K562 (cell line): Measurements from ENCODE around the gene LY6G6D. TPM values are rescaled to one million over a fixed set of nuclear protein-coding genes. Genes with fewer than 3 reads are reported as not detected.
A peak's percentile ranks its signal among the peaks of the same experiment; 100 is the strongest.

Experiments
- BCOR ChIP-seq: fragments of 450-650 bp; IDR thresholded peaks from 2 replicates; pipeline ENCODE4 v1.6.1; 2016
- BRD4 ChIP-seq: fragments of 200-600 bp; sonication (generic); IDR thresholded peaks from 2 replicates; pipeline ENCODE4 v1.6.1; 2017; ENCODE audit warnings: inconsistent platforms
- C11orf30 ChIP-seq: fragments of 450-650 bp; IDR thresholded peaks from 2 replicates; pipeline ENCODE4 v1.6.1; 2016; ENCODE audit warnings: low read depth, mild to moderate bottlenecking
- CBFA2T3 ChIP-seq: fragments of 450-650 bp; IDR thresholded peaks from 2 replicates; pipeline ENCODE4 v1.6.1; 2017
- HLTF ChIP-seq: fragments of 450-650 bp; IDR thresholded peaks from 2 replicates; pipeline ENCODE4 v1.6.1; 2016
- MAX ChIP-seq: sonication (generic); formaldehyde crosslinking; IDR thresholded peaks from 2 replicates; pipeline ENCODE4 v1.9.0; 2022; ENCODE audit warnings: mild to moderate bottlenecking, missing genetic modification reagents
- MLX ChIP-seq, 2 experiments: fragments of 450-650 bp in 1 of 2; sonication (generic) in 1 of 2; formaldehyde crosslinking; conservative IDR thresholded peaks; 2 replicates each; pipeline versions ENCODE4 v1.4.0 to v1.8.1; 2020 to 2022; ENCODE audit warnings: mild to moderate bottlenecking in 1 of 2, missing genetic modification reagents in 1 of 2
- NR2C2 ChIP-seq, 2 experiments: fragments of 200-800 bp in 1 of 2; sonication (Bioruptor generic) in 1 of 2; sonication (generic) in 1 of 2; formaldehyde crosslinking in 1 of 2; IDR thresholded peaks; 2 replicates each; pipeline versions ENCODE4 v1.6.1 to v1.8.0; 2016 to 2022; ENCODE audit warnings: mild to moderate bottlenecking in 1 of 2, missing compliant biosample characterization in 1 of 2, missing genetic modification characterization in 1 of 2, missing genetic modification reagents in 1 of 2
- SMAD2 ChIP-seq: fragments of 150-350 bp; IDR thresholded peaks from 2 replicates; pipeline ENCODE4 v1.6.1; 2014; ENCODE audit warnings: low read depth, mild to moderate bottlenecking, low read length
- ZNF324 ChIP-seq: fragments of 250-450 bp; sonication (Bioruptor Pico); IDR thresholded peaks from 2 replicates; pipeline ENCODE4 v1.4.0; 2020; ENCODE audit warnings: mild to moderate bottlenecking
- ZNF785 ChIP-seq: fragments of 250-450 bp; sonication (Bioruptor Pico); IDR thresholded peaks from 2 replicates; pipeline ENCODE4 v1.4.0; 2020; ENCODE audit warnings: mild to moderate bottlenecking
- polyA plus RNA-seq, 8 experiments: library from polyadenylated mRNA; depleted of rRNA in 4 of 8; stranded (reverse) in 5 of 8; unstranded in 3 of 8; fragments of >200 nt; fragmentation: Nextera tagmentation in 2 of 8; fragmentation: Illumina TruSeq in 1 of 8; extraction: Ambion mirVana in 2 of 8; extraction: Trizol in 1 of 8; gene quantifications; 2 replicates each; pipeline versions ENCODE4 v1.2.1 to v1.2.3, GENCODE V29; 2011 to 2014; ENCODE audit warnings: inconsistent platforms in 1 of 8, missing spikeins in 1 of 8
- total RNA-seq, 7 experiments: library from RNA; depleted of rRNA in 6 of 7; stranded (reverse); fragments of >200 nt in 6 of 7; fragmentation: Illumina TruSeq in 2 of 7; extraction: Trizol in 2 of 7; gene quantifications; 2 replicates each; pipeline versions ENCODE4 v1.2.1 to v1.2.3, GENCODE V29; 2011 to 2021; ENCODE audit warnings: low replicate concordance in 1 of 7
- TF ChIP-seq, protein P1 (sequence below): fragments of 250-450 bp; sonication (Bioruptor Pico); IDR thresholded peaks from 2 replicates; pipeline ENCODE4 v1.5.0; 2021; ENCODE audit warnings: mild to moderate bottlenecking, borderline replicate concordance
- TF ChIP-seq, protein P2 (sequence below): fragments of 250-450 bp; sonication (Bioruptor Pico); IDR thresholded peaks from 2 replicates; pipeline ENCODE4 v1.5.0; 2021
- TF ChIP-seq, protein P3 (sequence below): sonication (generic); formaldehyde crosslinking; IDR thresholded peaks from 2 replicates; pipeline ENCODE4 v1.8.0; 2023; ENCODE audit warnings: mild to moderate bottlenecking, missing genetic modification reagents
- TF ChIP-seq, protein P4 (sequence below): sonication (generic); formaldehyde crosslinking; IDR thresholded peaks from 2 replicates; pipeline ENCODE4 v1.8.0; 2023; ENCODE audit warnings: missing genetic modification reagents, mild to moderate bottlenecking, borderline replicate concordance

The LY6G6D gene
- total and polyA plus RNA-seq, 9 of the 15 experiments (the other 6 are each of a cell fraction or from before 2014, with no cell fraction given) = 0.30 to 0.38 TPM; not detected in 7

DNA sequence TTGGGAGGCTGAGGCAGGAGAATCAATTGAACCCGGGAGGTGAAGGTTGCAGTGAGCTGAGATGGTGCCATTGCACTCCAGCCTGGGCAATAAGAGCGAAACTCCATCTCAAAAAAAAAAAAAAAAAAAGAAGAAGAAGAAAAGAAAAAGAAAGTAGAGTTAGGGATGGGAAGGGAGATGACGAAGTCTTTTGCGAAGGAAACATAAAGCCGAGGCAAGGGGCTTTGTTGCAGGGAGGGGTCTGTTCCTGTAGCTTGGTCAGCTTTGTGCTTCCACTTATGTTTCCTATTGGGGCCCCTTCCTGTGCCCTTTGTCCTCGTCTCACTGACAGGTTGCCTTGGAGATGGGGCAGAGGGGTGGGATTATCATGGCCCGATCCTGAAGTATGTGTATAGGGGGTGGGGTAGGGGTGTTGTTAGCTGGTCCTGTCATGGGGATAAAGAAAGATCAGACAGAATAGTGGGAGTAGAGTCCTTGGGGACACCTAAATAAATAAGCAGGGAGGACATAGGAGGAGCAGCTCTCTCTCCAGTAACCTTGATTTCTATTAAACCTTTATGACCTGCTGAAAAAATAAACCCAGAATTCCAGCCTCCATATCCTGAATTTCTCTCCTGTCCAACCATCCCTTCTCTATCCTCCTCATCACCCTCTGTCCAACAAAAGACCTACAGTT, 22.3 kb downstream of the LY6G6D start (continued):
- no peak for TF ChIP-seq MLX (CRISPR knock-in tag; conservative IDR thresholded peaks at IDR 0.05)
- TF ChIP-seq SMAD2 = no peak
- TF ChIP-seq, protein P1, sequence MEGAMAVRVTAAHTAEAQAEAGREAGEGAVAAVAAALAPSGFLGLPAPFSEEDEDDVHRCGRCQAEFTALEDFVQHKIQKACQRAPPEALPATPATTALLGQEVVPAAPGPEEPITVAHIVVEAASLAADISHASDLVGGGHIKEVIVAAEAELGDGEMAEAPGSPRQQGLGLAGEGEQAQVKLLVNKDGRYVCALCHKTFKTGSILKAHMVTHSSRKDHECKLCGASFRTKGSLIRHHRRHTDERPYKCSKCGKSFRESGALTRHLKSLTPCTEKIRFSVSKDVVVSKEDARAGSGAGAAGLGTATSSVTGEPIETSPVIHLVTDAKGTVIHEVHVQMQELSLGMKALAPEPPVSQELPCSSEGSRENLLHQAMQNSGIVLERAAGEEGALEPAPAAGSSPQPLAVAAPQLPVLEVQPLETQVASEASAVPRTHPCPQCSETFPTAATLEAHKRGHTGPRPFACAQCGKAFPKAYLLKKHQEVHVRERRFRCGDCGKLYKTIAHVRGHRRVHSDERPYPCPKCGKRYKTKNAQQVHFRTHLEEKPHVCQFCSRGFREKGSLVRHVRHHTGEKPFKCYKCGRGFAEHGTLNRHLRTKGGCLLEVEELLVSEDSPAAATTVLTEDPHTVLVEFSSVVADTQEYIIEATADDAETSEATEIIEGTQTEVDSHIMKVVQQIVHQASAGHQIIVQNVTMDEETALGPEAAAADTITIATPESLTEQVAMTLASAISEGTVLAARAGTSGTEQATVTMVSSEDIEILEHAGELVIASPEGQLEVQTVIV (CRISPR knock-in tag) = peak; percentile 77; the same call in 1 of the 2 replicates
- peak; percentile 83; the same call in 1 of the 2 replicates for TF ChIP-seq BRD4
- TF ChIP-seq ZNF324 (CRISPR knock-in tag) = no peak
- TF ChIP-seq BCOR = peak; percentile 59; the same call in 1 of the 2 replicates
- TF ChIP-seq ZNF785 (CRISPR knock-in tag) = no peak
- TF ChIP-seq, protein P2, sequence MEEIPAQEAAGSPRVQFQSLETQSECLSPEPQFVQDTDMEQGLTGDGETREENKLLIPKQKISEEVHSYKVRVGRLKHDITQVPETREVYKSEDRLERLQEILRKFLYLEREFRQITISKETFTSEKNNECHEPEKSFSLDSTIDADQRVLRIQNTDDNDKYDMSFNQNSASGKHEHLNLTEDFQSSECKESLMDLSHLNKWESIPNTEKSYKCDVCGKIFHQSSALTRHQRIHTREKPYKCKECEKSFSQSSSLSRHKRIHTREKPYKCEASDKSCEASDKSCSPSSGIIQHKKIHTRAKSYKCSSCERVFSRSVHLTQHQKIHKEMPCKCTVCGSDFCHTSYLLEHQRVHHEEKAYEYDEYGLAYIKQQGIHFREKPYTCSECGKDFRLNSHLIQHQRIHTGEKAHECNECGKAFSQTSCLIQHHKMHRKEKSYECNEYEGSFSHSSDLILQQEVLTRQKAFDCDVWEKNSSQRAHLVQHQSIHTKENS (CRISPR knock-in tag) = 0 out of 2 replicates have a peak, but pooled peaks have one; percentile 72
- no peak for TF ChIP-seq CBFA2T3
- no peak for TF ChIP-seq MAX
- TF ChIP-seq NR2C2 (CRISPR knock-in tag; IDR thresholded peaks at IDR 0.05) = peak; percentile 32; the same call in 1 of the 2 replicates
- TF ChIP-seq NR2C2 (tag; IDR thresholded peaks at IDR 0.05) = no peak
- peak; percentile 85; the same call in 1 of the 2 replicates for TF ChIP-seq HLTF
- TF ChIP-seq, protein P3, sequence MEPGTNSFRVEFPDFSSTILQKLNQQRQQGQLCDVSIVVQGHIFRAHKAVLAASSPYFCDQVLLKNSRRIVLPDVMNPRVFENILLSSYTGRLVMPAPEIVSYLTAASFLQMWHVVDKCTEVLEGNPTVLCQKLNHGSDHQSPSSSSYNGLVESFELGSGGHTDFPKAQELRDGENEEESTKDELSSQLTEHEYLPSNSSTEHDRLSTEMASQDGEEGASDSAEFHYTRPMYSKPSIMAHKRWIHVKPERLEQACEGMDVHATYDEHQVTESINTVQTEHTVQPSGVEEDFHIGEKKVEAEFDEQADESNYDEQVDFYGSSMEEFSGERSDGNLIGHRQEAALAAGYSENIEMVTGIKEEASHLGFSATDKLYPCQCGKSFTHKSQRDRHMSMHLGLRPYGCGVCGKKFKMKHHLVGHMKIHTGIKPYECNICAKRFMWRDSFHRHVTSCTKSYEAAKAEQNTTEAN (CRISPR knock-in tag) = 0 out of 2 replicates have a peak, but pooled peaks have one; percentile 34
- TF ChIP-seq, protein P4, sequence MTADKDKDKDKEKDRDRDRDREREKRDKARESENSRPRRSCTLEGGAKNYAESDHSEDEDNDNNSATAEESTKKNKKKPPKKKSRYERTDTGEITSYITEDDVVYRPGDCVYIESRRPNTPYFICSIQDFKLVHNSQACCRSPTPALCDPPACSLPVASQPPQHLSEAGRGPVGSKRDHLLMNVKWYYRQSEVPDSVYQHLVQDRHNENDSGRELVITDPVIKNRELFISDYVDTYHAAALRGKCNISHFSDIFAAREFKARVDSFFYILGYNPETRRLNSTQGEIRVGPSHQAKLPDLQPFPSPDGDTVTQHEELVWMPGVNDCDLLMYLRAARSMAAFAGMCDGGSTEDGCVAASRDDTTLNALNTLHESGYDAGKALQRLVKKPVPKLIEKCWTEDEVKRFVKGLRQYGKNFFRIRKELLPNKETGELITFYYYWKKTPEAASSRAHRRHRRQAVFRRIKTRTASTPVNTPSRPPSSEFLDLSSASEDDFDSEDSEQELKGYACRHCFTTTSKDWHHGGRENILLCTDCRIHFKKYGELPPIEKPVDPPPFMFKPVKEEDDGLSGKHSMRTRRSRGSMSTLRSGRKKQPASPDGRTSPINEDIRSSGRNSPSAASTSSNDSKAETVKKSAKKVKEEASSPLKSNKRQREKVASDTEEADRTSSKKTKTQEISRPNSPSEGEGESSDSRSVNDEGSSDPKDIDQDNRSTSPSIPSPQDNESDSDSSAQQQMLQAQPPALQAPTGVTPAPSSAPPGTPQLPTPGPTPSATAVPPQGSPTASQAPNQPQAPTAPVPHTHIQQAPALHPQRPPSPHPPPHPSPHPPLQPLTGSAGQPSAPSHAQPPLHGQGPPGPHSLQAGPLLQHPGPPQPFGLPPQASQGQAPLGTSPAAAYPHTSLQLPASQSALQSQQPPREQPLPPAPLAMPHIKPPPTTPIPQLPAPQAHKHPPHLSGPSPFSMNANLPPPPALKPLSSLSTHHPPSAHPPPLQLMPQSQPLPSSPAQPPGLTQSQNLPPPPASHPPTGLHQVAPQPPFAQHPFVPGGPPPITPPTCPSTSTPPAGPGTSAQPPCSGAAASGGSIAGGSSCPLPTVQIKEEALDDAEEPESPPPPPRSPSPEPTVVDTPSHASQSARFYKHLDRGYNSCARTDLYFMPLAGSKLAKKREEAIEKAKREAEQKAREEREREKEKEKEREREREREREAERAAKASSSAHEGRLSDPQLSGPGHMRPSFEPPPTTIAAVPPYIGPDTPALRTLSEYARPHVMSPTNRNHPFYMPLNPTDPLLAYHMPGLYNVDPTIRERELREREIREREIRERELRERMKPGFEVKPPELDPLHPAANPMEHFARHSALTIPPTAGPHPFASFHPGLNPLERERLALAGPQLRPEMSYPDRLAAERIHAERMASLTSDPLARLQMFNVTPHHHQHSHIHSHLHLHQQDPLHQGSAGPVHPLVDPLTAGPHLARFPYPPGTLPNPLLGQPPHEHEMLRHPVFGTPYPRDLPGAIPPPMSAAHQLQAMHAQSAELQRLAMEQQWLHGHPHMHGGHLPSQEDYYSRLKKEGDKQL (CRISPR knock-in tag) = no peak
- no peak for TF ChIP-seq C11orf30
